ENCODE measurements around the gene RNASE11.

DNA sequence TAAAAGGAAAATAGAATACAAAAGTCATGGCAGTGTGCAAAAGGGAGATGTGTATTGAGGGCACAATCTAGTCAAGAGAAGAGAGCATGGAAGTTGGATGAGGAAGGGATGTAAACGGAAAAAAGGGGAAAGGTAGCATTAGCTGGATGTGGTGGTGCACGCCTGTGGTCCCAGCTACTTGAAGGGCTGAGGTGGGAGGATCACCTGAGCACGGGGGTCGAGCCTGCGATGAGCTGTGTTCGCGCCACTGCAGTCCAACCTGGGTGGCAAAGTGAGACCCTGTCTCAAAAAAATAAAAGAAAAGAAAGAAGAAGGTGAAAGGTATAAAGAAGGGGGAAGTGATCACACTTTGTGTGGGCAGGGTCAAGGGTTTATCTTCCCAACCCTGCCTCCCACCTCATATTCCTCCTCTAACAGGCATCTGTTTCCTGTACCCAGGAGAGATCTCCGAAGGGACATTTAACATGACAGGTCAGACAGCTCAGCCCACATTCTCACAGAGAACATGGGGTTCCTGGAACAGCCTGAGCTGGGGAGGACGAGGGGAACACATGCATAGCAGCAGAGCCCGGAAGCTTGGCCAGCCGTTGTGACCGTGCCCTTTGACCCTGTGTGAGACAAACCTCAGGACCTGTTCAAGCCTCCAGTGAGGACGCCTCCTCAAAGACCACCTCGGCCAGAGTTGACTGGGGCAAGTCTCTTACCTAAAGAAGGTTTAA lies 8.9 kb downstream of the RNASE11 start:
- TF ChIP-seq, protein P1, sequence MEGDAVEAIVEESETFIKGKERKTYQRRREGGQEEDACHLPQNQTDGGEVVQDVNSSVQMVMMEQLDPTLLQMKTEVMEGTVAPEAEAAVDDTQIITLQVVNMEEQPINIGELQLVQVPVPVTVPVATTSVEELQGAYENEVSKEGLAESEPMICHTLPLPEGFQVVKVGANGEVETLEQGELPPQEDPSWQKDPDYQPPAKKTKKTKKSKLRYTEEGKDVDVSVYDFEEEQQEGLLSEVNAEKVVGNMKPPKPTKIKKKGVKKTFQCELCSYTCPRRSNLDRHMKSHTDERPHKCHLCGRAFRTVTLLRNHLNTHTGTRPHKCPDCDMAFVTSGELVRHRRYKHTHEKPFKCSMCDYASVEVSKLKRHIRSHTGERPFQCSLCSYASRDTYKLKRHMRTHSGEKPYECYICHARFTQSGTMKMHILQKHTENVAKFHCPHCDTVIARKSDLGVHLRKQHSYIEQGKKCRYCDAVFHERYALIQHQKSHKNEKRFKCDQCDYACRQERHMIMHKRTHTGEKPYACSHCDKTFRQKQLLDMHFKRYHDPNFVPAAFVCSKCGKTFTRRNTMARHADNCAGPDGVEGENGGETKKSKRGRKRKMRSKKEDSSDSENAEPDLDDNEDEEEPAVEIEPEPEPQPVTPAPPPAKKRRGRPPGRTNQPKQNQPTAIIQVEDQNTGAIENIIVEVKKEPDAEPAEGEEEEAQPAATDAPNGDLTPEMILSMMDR (IDR thresholded peaks at IDR 0.05): no peak
- TF ChIP-seq EZH2 (IDR thresholded peaks at IDR 0.05; ENCODE audit: borderline replicate concordance, insufficient read depth, low read depth, low read length, poor library complexity, severe bottlenecking): no peak
